ENCODE measurements around the gene RSU1.
A peak's percentile ranks its signal among the peaks of the same experiment; 100 is the strongest.

RSU1 gene

GRCh38 chr10:16662923-16663322 is 154.3 kb downstream of the RSU1 start:
- DNase-seq, result no peak

GRCh38 chr10:16656895-16657294 is 160.3 kb downstream of the RSU1 start:
- no peak for DNase-seq

GRCh38 chr10:16653224-16653623 is 164.0 kb downstream of the RSU1 start:
- no peak for DNase-seq

GRCh38 chr10:16652154-16652553 is 165.1 kb downstream of the RSU1 start:
- no peak for DNase-seq

- no peak for DNase-seq
Measured at GRCh38 chr10:16649757-16650156, 167.5 kb downstream of the RSU1 start.

- no peak for DNase-seq
Measured at GRCh38 chr10:16648366-16648765, 168.9 kb downstream of the RSU1 start.

GRCh38 chr10:16646181-16647059 is 170.8 kb downstream of the RSU1 start:
- no peak for DNase-seq

GRCh38 chr10:16644146-16644545 is 173.1 kb downstream of the RSU1 start:
- no peak for DNase-seq

GRCh38 chr10:16643502-16643901 is 173.7 kb downstream of the RSU1 start:
- no peak for DNase-seq

GRCh38 chr10:16640153-16640552 is 177.1 kb downstream of the RSU1 start:
- no peak for DNase-seq

GRCh38 chr10:16639471-16639870 is 177.8 kb downstream of the RSU1 start:
- DNase-seq, result no peak

GRCh38 chr10:16632996-16633395 is 184.2 kb downstream of the RSU1 start:
- no peak for DNase-seq

GRCh38 chr10:16626697-16627096 is 190.5 kb downstream of the RSU1 start:
- no peak for DNase-seq

GRCh38 chr10:16612981-16613355 is 204.3 kb downstream of the RSU1 start:
- DNase-seq, result no peak

GRCh38 chr10:16612115-16612980 is 204.9 kb downstream of the RSU1 start:
- DNase-seq, result peak; percentile 16 to 26

- no peak for DNase-seq
Measured at GRCh38 chr10:16611037-16611436, 206.2 kb downstream of the RSU1 start.

GRCh38 chr10:16609211-16609610 is 208.0 kb downstream of the RSU1 start:
- no peak for DNase-seq

- DNase-seq, result no peak
Measured at GRCh38 chr10:16606923-16607322, 210.3 kb downstream of the RSU1 start.

- no peak for DNase-seq
Measured at GRCh38 chr10:16606421-16606820, 210.8 kb downstream of the RSU1 start.

- DNase-seq, result no peak
Measured at GRCh38 chr10:16603308-16603707, 213.9 kb downstream of the RSU1 start.

- DNase-seq, result no peak
Measured at GRCh38 chr10:16602104-16602775, 215.0 kb downstream of the RSU1 start.

- DNase-seq, result no peak
Measured at GRCh38 chr10:16599662-16600061, 217.6 kb downstream of the RSU1 start.

GRCh38 chr10:16597656-16598055 is 219.6 kb downstream of the RSU1 start:
- DNase-seq, result no peak
